Nephron (organoid): ENCODE measurements around the gene SH2D5.

Experiments
- H3K27ac Mint-ChIP-seq, 3 experiments: 2 replicates each; pipeline ENCODE4 v1.8.0; 2020; ENCODE audit warnings: mixed read lengths in 3 of 3, mild to moderate bottlenecking in 2 of 3, moderate library complexity in 1 of 3
- H3K27me3 Mint-ChIP-seq: 2 replicates; pipeline ENCODE4 v1.8.0; 2021; ENCODE audit warnings: low read depth, mild to moderate bottlenecking, moderate library complexity, mixed read lengths
- H3K36me3 Mint-ChIP-seq: 2 replicates; pipeline ENCODE4 v1.8.0; 2020; ENCODE audit warnings: low read depth, mixed read lengths
- H3K4me1 Mint-ChIP-seq: 2 replicates; pipeline ENCODE4 v1.8.0; 2020; ENCODE audit warnings: mixed read lengths
- H3K4me3 Mint-ChIP-seq, 3 experiments: 2 replicates each; pipeline ENCODE4 v1.8.0; 2020; ENCODE audit warnings: mild to moderate bottlenecking in 3 of 3, mixed read lengths in 3 of 3, moderate library complexity in 2 of 3
- H3K9me3 Mint-ChIP-seq: 2 replicates; pipeline ENCODE4 v1.8.0; 2020; ENCODE audit warnings: mixed read lengths
- TF ChIP-seq, protein P1 (sequence below), 3 experiments: fragments of 200-600 bp; sonication (generic); IDR thresholded peaks; one replicate each; pipeline ENCODE4 v1.5.0; 2021; ENCODE audit warnings: antibody characterized with exemption in 3 of 3; ENCODE audit not compliant: unreplicated experiment in 3 of 3

SH2D5 gene

DNA sequence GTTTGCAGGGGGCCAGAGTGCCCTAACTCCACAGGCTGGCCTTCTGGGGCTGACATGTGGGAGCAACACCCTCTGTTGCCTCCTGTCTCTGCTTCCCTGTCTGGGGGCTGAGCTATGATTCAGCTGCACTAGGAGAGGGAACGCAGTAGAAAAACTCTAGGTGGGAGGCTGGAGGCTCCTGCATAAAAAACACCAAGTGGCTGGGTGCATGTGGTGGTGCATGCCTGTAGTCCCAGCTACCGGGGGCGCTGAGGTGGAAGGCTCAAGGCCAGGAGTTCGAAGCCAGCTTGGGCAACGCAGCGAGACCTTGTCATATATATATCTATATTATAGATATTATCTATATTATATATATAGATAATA is 20.3 kb downstream of the SH2D5 start:
- H3K36me3 Mint-ChIP-seq, result no peaks in the 10 kb centered on the region
- H3K9me3 Mint-ChIP-seq, result no peaks in the 10 kb centered on the region
- H3K27ac Mint-ChIP-seq, result no peak overlapping the region
- H3K27me3 Mint-ChIP-seq, result peaks cover 21% of the 10 kb centered on the region
- TF ChIP-seq, protein P1, sequence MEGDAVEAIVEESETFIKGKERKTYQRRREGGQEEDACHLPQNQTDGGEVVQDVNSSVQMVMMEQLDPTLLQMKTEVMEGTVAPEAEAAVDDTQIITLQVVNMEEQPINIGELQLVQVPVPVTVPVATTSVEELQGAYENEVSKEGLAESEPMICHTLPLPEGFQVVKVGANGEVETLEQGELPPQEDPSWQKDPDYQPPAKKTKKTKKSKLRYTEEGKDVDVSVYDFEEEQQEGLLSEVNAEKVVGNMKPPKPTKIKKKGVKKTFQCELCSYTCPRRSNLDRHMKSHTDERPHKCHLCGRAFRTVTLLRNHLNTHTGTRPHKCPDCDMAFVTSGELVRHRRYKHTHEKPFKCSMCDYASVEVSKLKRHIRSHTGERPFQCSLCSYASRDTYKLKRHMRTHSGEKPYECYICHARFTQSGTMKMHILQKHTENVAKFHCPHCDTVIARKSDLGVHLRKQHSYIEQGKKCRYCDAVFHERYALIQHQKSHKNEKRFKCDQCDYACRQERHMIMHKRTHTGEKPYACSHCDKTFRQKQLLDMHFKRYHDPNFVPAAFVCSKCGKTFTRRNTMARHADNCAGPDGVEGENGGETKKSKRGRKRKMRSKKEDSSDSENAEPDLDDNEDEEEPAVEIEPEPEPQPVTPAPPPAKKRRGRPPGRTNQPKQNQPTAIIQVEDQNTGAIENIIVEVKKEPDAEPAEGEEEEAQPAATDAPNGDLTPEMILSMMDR (IDR thresholded peaks at IDR 0.05; ENCODE audit: unreplicated experiment in 3 of 3), result no peak
- H3K4me3 Mint-ChIP-seq, result no peak overlapping the region
- peaks cover 16% of the 10 kb centered on the region for H3K4me1 Mint-ChIP-seq

- Mint-ChIP-seq H3K27ac (no peak overlapping the region), H3K27me3 (peaks cover 18% of the 10 kb centered on the region), H3K36me3 (no peaks in the 10 kb centered on the region), H3K9me3 (no peaks in the 10 kb centered on the region), H3K4me3 (no peak overlapping the region), H3K4me1 (peaks cover 16% of the 10 kb centered on the region)
- TF ChIP-seq, protein P1 (IDR thresholded peaks at IDR 0.05; ENCODE audit: unreplicated experiment in 3 of 3), result no peak
These were observed 21.0 kb downstream of the SH2D5 start for GRCh38 chr1:20711285-20712214.

DNA sequence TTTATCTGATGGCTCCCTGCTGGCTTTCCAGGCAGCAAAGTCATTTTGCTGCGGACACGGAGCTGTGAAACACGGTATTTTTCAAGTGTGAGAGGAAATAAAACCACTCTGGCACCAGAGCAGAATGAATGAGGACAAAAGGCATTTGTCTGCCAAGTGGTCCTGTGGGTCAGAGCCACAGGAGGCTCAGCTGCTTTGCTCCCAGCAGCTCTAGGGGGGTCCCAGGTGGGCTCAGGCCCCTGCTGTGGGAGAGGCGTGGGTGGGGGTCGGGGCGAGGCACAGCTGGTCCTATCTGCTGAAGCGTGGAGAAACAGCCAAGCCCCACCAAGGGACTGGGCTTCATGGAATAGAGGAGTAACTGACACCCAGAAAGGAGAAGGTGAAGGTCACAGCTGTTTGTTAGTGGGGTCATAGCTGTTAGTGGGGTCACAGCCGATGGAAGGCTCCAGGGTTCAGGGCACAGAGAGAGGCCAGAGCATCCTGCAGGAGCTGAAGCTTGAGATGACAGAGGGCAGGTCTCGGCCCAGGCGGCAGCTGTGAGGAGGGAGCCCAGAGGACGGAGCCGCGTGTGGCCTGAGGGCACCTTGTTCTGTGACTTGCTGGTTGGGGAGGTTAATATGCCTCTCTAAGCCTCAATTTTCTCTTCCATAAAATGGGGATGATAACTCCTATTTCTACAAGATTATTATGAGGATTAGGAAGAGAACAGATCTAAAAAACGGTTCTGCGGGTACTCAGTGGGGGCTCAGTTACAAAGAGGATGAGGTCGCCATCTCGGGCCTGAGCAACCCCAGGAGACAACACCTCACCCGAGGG is 21.8 kb downstream of the SH2D5 start:
- TF ChIP-seq, protein P1 (IDR thresholded peaks at IDR 0.05; ENCODE audit: unreplicated experiment in 3 of 3), result no peak
- Mint-ChIP-seq H3K27ac (no peak overlapping the region), H3K4me1 (peaks cover 16% of the 10 kb centered on the region), H3K27me3 (peaks cover 10% of the 10 kb centered on the region), H3K36me3 (no peaks in the 10 kb centered on the region), H3K4me3 (no peak overlapping the region), H3K9me3 (no peaks in the 10 kb centered on the region)

DNA sequence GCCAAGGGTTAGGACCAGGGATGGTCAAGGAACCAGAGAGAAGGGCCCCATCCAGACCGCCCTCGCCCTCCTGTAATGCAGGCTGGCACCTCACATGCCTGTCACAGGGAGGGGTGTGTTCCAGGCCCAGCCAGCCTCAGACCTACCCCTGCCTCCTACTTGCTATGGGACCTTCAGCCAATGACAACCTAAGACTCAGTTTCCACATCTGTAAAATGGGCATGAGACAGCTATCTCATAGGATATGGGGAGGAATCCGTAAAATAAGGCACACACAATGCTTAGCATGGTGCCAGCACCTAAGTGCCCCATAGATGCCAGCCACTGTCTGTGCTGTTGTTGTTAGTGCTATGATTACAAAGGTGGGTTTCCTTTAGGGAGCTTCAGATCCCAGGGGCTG is 22.6 kb downstream of the SH2D5 start:
- TF ChIP-seq, protein P1 (IDR thresholded peaks at IDR 0.05; ENCODE audit: unreplicated experiment in 3 of 3), result no peak
- peaks cover 4% of the 10 kb centered on the region for H3K27me3 Mint-ChIP-seq
- no peak overlapping the region for H3K27ac Mint-ChIP-seq
- no peak overlapping the region for H3K4me3 Mint-ChIP-seq
- peaks cover 16% of the 10 kb centered on the region for H3K4me1 Mint-ChIP-seq
- H3K9me3 Mint-ChIP-seq, result no peaks in the 10 kb centered on the region
- H3K36me3 Mint-ChIP-seq, result no peaks in the 10 kb centered on the region

- Mint-ChIP-seq H3K4me3 (no peak overlapping the region), H3K27me3 (peaks cover 3% of the 10 kb centered on the region)
These were observed 23.6 kb downstream of the SH2D5 start for GRCh38 chr1:20708891-20709290.

More at GRCh38 chr1:20708891-20709290, 23.6 kb downstream of the SH2D5 start:
- no peak overlapping the region for H3K27ac Mint-ChIP-seq
- H3K36me3 Mint-ChIP-seq, result no peaks in the 10 kb centered on the region
- H3K9me3 Mint-ChIP-seq, result no peaks in the 10 kb centered on the region
- TF ChIP-seq, protein P1 (IDR thresholded peaks at IDR 0.05; ENCODE audit: unreplicated experiment in 3 of 3), result no peak
- H3K4me1 Mint-ChIP-seq, result peaks cover 16% of the 10 kb centered on the region
